Left lobe of liver (tissue), 2 donors: Measurements from ENCODE around the gene TUBB4B. TPM values are rescaled to one million over a fixed set of nuclear protein-coding genes. Genes with fewer than 3 reads are reported as not detected.

Experiments
- ATAC-seq: fragments of 200-7000 bp; cut with Tn5 transposase; one replicate; pipeline ENCODE4 v1.9.1; 2020; ENCODE audit warnings: mild to moderate bottlenecking, moderate library complexity
- DNase-seq: peaks from one replicate; pipeline ENCODE4 v3.0.0-alpha.2; 2020; ENCODE audit warnings: low spot score
- total RNA-seq: library from RNA; stranded (reverse); gene quantifications from one replicate; pipeline ENCODE4 v1.2.1, GENCODE V29; 2021
- donor health status: DM: no; HTN: no; CAD: no; lungs with moderate emphysema.
- donor health status: DM: no; HTN: yes; CAD: no.

Gene TUBB4B
- total RNA-seq, 1 donor from 2014 or later: 123 TPM

GRCh38 chr9:137211532-137211931 lies 29.6 kb upstream of the TUBB4B start:
- no peak for DNase-seq
- no peak for ATAC-seq

- ATAC-seq (no peak), DNase-seq (no peak)
Measured at GRCh38 chr9:137212520-137212919, 28.6 kb upstream of the TUBB4B start.

GRCh38 chr9:137213160-137214060 lies 27.7 kb upstream of the TUBB4B start:
- ATAC-seq (no peak), DNase-seq (no peak)

GRCh38 chr9:137214620-137215019 lies 26.5 kb upstream of the TUBB4B start:
- ATAC-seq (no peak), DNase-seq (no peak)

- DNase-seq (no peak), ATAC-seq (no peak)
Measured at GRCh38 chr9:137215196-137215986, 25.7 kb upstream of the TUBB4B start.

- ATAC-seq (no peak), DNase-seq (no peak)
Measured at GRCh38 chr9:137216188-137216965, 24.7 kb upstream of the TUBB4B start.

GRCh38 chr9:137217276-137218211 lies 23.5 kb upstream of the TUBB4B start:
- DNase-seq (no peak), ATAC-seq (peak; percentile 52)

- ATAC-seq (no peak), DNase-seq (no peak)
Measured at GRCh38 chr9:137218212-137218753, 22.8 kb upstream of the TUBB4B start.

GRCh38 chr9:137218754-137219271 lies 22.3 kb upstream of the TUBB4B start:
- ATAC-seq (no peak), DNase-seq (no peak)

- DNase-seq: no peak
- no peak for ATAC-seq
Measured at GRCh38 chr9:137219757-137220316, 21.2 kb upstream of the TUBB4B start.

- DNase-seq (no peak), ATAC-seq (no peak)
Measured at GRCh38 chr9:137220317-137221094, 20.6 kb upstream of the TUBB4B start.

- no peak for ATAC-seq
- DNase-seq: no peak
Measured at GRCh38 chr9:137221095-137221505, 20.0 kb upstream of the TUBB4B start.

GRCh38 chr9:137221506-137222111 lies 19.5 kb upstream of the TUBB4B start:
- ATAC-seq (peak; percentile 55), DNase-seq (peak; percentile 85)

GRCh38 chr9:137222190-137223077 lies 18.7 kb upstream of the TUBB4B start, which contains the start of gene RNF208:
Gene RNF208, minus strand, starts transcription at chr9:137222240. Its CDS starts 1,028 bp downstream, at chr9:137221212.
- ATAC-seq (peak; percentile 19), DNase-seq (no peak)

GRCh38 chr9:137223078-137223970 lies 17.8 kb upstream of the TUBB4B start:
- DNase-seq (peak; percentile 98), ATAC-seq (peak; percentile 87)
